ENCODE data around the gene EEFSEC. TPM values are rescaled to one million over a fixed set of nuclear protein-coding genes. Genes with fewer than 3 reads are reported as not detected.

EEFSEC gene
- polyA plus RNA-seq, 1 donor from 2014 or later = 4.6 TPM

DNA sequence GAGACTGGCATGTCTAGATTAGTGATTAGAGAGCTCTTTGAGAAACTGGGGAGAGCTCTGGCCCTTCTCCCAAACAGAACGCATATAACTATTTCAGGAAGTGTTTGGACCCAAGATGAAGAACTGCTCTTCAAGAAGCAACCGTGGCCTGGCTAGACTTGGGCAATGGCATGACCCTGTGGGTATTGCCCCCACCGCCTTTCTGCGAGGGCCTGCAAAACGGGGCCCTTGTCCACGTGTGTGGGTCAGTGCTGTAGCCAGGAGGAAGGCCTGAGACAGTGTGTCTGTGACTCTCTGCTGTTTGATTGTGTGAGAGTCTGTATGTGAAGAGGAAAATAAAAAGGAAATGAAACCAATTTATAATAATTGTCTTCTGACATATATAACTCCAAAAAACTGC lies 42.5 kb downstream of the EEFSEC start:
- Histone ChIP-seq H4K20me1 (ENCODE audit: insufficient read depth) (no peaks in the 10 kb centered on the region), H3K27me3 (ENCODE audit: insufficient read depth, low read depth, low read length) (no peaks in the 10 kb centered on the region), H2AFZ (ENCODE audit: low read depth, low read length) (no peak overlapping the region), H3K4me2 (ENCODE audit: low read length) (no peak overlapping the region), H3K79me2 (replicated peaks; ENCODE audit: insufficient read depth, low read length) (no peaks in the 10 kb centered on the region), H3K9ac (ENCODE audit: low read length) (no peak overlapping the region), H3K36me3 (ENCODE audit: insufficient read depth, low read length) (no peaks in the 10 kb centered on the region), H3K27ac (ENCODE audit: low read length) (no peak overlapping the region), H3K9me3 (ENCODE audit: low read length) (no peaks in the 10 kb centered on the region), H3F3A (ENCODE audit: insufficient read depth, low read length, poor library complexity, severe bottlenecking) (no peaks in the 10 kb centered on the region), H3K9me2 (ENCODE audit: insufficient read depth, low read length) (no peaks in the 10 kb centered on the region), H3K4me3 (ENCODE audit: low read length) (no peak overlapping the region)
- no peak for TF ChIP-seq EP300 (conservative IDR thresholded peaks at IDR 0.05; ENCODE audit: poor library complexity, severe bottlenecking)
- no peak for TF ChIP-seq SMC3 (conservative IDR thresholded peaks at IDR 0.05; ENCODE audit: poor library complexity)
- TF ChIP-seq EZH2 (IDR thresholded peaks at IDR 0.05; ENCODE audit: borderline replicate concordance, insufficient read depth, low read length, poor library complexity, severe bottlenecking) = no peak
- TF ChIP-seq, protein P1, sequence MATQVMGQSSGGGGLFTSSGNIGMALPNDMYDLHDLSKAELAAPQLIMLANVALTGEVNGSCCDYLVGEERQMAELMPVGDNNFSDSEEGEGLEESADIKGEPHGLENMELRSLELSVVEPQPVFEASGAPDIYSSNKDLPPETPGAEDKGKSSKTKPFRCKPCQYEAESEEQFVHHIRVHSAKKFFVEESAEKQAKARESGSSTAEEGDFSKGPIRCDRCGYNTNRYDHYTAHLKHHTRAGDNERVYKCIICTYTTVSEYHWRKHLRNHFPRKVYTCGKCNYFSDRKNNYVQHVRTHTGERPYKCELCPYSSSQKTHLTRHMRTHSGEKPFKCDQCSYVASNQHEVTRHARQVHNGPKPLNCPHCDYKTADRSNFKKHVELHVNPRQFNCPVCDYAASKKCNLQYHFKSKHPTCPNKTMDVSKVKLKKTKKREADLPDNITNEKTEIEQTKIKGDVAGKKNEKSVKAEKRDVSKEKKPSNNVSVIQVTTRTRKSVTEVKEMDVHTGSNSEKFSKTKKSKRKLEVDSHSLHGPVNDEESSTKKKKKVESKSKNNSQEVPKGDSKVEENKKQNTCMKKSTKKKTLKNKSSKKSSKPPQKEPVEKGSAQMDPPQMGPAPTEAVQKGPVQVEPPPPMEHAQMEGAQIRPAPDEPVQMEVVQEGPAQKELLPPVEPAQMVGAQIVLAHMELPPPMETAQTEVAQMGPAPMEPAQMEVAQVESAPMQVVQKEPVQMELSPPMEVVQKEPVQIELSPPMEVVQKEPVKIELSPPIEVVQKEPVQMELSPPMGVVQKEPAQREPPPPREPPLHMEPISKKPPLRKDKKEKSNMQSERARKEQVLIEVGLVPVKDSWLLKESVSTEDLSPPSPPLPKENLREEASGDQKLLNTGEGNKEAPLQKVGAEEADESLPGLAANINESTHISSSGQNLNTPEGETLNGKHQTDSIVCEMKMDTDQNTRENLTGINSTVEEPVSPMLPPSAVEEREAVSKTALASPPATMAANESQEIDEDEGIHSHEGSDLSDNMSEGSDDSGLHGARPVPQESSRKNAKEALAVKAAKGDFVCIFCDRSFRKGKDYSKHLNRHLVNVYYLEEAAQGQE (IDR thresholded peaks at IDR 0.05; ENCODE audit: borderline replicate concordance) = no peak
- TF ChIP-seq CTCF (IDR thresholded peaks at IDR 0.05; ENCODE audit: poor library complexity, severe bottlenecking) = no peak
- TF ChIP-seq MXI1 (conservative IDR thresholded peaks at IDR 0.05; ENCODE audit: poor library complexity, severe bottlenecking) = no peak
- TF ChIP-seq TAF1 (IDR thresholded peaks at IDR 0.05; ENCODE audit: low read depth) = no peak
- no peak for TF ChIP-seq POLR2AphosphoS5 (IDR thresholded peaks at IDR 0.05)
- TF ChIP-seq RAD21 (conservative IDR thresholded peaks at IDR 0.05) = no peak

DNA sequence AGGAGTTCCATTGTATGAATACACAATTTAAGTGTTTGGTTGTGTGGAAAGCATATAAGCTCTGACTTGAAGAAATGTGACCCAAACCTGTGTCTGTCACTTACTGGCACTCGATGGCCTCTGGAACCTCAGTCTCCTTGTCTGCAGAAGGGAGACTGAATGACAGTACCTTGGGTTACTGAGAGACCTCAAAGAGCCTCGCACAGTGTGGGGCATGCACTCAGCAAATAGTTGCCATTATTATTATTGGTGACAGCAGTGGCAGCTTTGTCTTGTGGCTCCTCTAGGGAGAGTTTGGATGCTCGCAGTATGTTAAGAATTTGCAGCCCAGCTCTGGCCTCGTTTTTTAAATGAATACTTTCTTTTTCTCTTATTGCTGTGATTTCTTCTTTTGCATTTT lies 43.4 kb downstream of the EEFSEC start:
- H3K9ac ChIP-seq (ENCODE audit: low read length) = no peak overlapping the region
- H3K4me2 ChIP-seq (ENCODE audit: low read length) = no peak overlapping the region
- no peak overlapping the region for H3K27ac ChIP-seq (ENCODE audit: low read length)
- no peaks in the 10 kb centered on the region for H3F3A ChIP-seq (ENCODE audit: insufficient read depth, low read length, poor library complexity, severe bottlenecking)
- H3K79me2 ChIP-seq (replicated peaks; ENCODE audit: insufficient read depth, low read length) = no peaks in the 10 kb centered on the region
- H3K9me3 ChIP-seq (ENCODE audit: low read length) = no peaks in the 10 kb centered on the region
- H2AFZ ChIP-seq (ENCODE audit: low read depth, low read length) = no peak overlapping the region
- no peak for TF ChIP-seq CTCF (IDR thresholded peaks at IDR 0.05; ENCODE audit: poor library complexity, severe bottlenecking)
- TF ChIP-seq SMC3 (conservative IDR thresholded peaks at IDR 0.05; ENCODE audit: poor library complexity) = no peak
- TF ChIP-seq EZH2 (IDR thresholded peaks at IDR 0.05; ENCODE audit: borderline replicate concordance, insufficient read depth, low read length, poor library complexity, severe bottlenecking) = no peak
- no peak for TF ChIP-seq RAD21 (conservative IDR thresholded peaks at IDR 0.05)
- peak; percentile 10 for TF ChIP-seq POLR2AphosphoS5 (IDR thresholded peaks at IDR 0.05)
- TF ChIP-seq, protein P1 (IDR thresholded peaks at IDR 0.05; ENCODE audit: borderline replicate concordance) = no peak
- TF ChIP-seq EP300 (conservative IDR thresholded peaks at IDR 0.05; ENCODE audit: poor library complexity, severe bottlenecking) = peak; percentile 49
- TF ChIP-seq TAF1 (IDR thresholded peaks at IDR 0.05; ENCODE audit: low read depth) = no peak
- TF ChIP-seq MXI1 (conservative IDR thresholded peaks at IDR 0.05; ENCODE audit: poor library complexity, severe bottlenecking) = no peak
- no peaks in the 10 kb centered on the region for H4K20me1 ChIP-seq (ENCODE audit: insufficient read depth)
- H3K27me3 ChIP-seq (ENCODE audit: insufficient read depth, low read depth, low read length) = no peaks in the 10 kb centered on the region
- no peaks in the 10 kb centered on the region for H3K9me2 ChIP-seq (ENCODE audit: insufficient read depth, low read length)
- no peaks in the 10 kb centered on the region for H3K36me3 ChIP-seq (ENCODE audit: insufficient read depth, low read length)
- no peak overlapping the region for H3K4me3 ChIP-seq (ENCODE audit: low read length)

Measured in neural cell (in vitro differentiated cells).